AG09309 (cell line): ENCODE results near the gene DNTT.

ENCODE experiments used
- DNase-seq: peaks from one replicate; pipeline ENCODE4 v3.0.0-alpha.2; 2010; ENCODE audit warnings: low read depth
- H3K4me3 ChIP-seq: 2 replicates; pipeline ENCODE4 v1.5.1; 2011; ENCODE audit warnings: mild to moderate bottlenecking, low read depth, low read length, moderate library complexity; ENCODE audit not compliant: control insufficient read depth
- CTCF ChIP-seq: IDR thresholded peaks from 2 replicates; pipeline ENCODE4 v1.5.1; 2011; ENCODE audit warnings: mild to moderate bottlenecking, low read depth, low read length, inconsistent platforms; ENCODE audit not compliant: insufficient read depth, control insufficient read depth; ENCODE audit errors: missing control alignments

Gene DNTT

GRCh38 chr10:96289218-96289910 lies 14.9 kb upstream of the DNTT start:
- H3K4me3 ChIP-seq = no peak overlapping the region

GRCh38 chr10:96290368-96291133 lies 13.7 kb upstream of the DNTT start:
- no peak overlapping the region for H3K4me3 ChIP-seq

More at GRCh38 chr10:96289218-96289910, 14.9 kb upstream of the DNTT start:
- no peak for DNase-seq
- no peak for TF ChIP-seq CTCF

GRCh38 chr10:96292971-96293920 lies 11.0 kb upstream of the DNTT start:
- TF ChIP-seq CTCF = peak; percentile 44
- H3K4me3 ChIP-seq = no peak overlapping the region
- DNase-seq = peak; percentile 21

More at GRCh38 chr10:96290368-96291133, 13.7 kb upstream of the DNTT start:
- no peak for TF ChIP-seq CTCF
- no peak for DNase-seq

GRCh38 chr10:96295475-96295874 lies 8.8 kb upstream of the DNTT start:
- no peak for DNase-seq
- H3K4me3 ChIP-seq = no peak overlapping the region
- TF ChIP-seq CTCF = no peak

GRCh38 chr10:96297486-96297885 lies 6.7 kb upstream of the DNTT start:
- no peak overlapping the region for H3K4me3 ChIP-seq
- no peak for TF ChIP-seq CTCF
- DNase-seq = no peak

- no peak overlapping the region for H3K4me3 ChIP-seq
- TF ChIP-seq CTCF = no peak
- DNase-seq = no peak
These were observed 5.9 kb upstream of the DNTT start for GRCh38 chr10:96298362-96298761.
